ENCODE measurements around the gene CSAD. TPM values are rescaled to one million over a fixed set of nuclear protein-coding genes. Genes with fewer than 3 reads are reported as not detected.

The CSAD gene
- total and polyA plus RNA-seq, 2 experiments from 2014 or later, result 3.2 to 7.1 TPM

- H3F3A ChIP-seq (replicated peaks; ENCODE audit: low read depth), result peaks cover 33% of the 10 kb centered on the region
- H3K9me3 Mint-ChIP-seq, result peaks cover 4% of the 10 kb centered on the region; the same call in 1 of the 3 replicates
- DNase-seq (ENCODE audit: low spot score), result peak; percentile 39
- H3K4me2 ChIP-seq, result peak overlapping the region; percentile 91
- H4K20me1 ChIP-seq (replicated peaks; ENCODE audit: insufficient read depth), result no peaks in the 10 kb centered on the region
- no peaks in the 10 kb centered on the region for H3K9me2 ChIP-seq (ENCODE audit: insufficient read depth)
- H3K79me2 ChIP-seq (replicated peaks; ENCODE audit: insufficient read depth), result peaks cover 19% of the 10 kb centered on the region
- H3K36me3 ChIP-seq (ENCODE audit: insufficient read depth), result no peaks in the 10 kb centered on the region; the same call in 1 of the 2 replicates
- H3K4me1 Mint-ChIP-seq, result peaks cover 66% of the 10 kb centered on the region
- TF ChIP-seq STAT1 (IDR thresholded peaks at IDR 0.05; ENCODE audit: unreplicated experiment) (no peak), POLR2AphosphoS5 (IDR thresholded peaks at IDR 0.05; ENCODE audit: low read depth) (no peak), ZNF114 (CRISPR knock-in tag; IDR thresholded peaks at IDR 0.05) (no peak), EZH2phosphoT487 (IDR thresholded peaks at IDR 0.05; ENCODE audit: unreplicated experiment) (no peak), REST (IDR thresholded peaks at IDR 0.05; ENCODE audit: unreplicated experiment) (no peak), ZNF331 (CRISPR knock-in tag; IDR thresholded peaks at IDR 0.05; ENCODE audit: low read depth) (no peak), CREB1 (CRISPR knock-in tag; IDR thresholded peaks at IDR 0.05; ENCODE audit: low read depth) (no peak), EZH2 (IDR thresholded peaks at IDR 0.05; ENCODE audit: low read depth, unreplicated experiment) (no peak), CTCF (conservative IDR thresholded peaks at IDR 0.05; ENCODE audit: low read depth in 2 of 2) (no peak), JUNB (IDR thresholded peaks at IDR 0.05; ENCODE audit: unreplicated experiment) (no peak), NANOG (IDR thresholded peaks at IDR 0.05; ENCODE audit: borderline replicate concordance) (no peak)
- TF ChIP-seq, protein P1, sequence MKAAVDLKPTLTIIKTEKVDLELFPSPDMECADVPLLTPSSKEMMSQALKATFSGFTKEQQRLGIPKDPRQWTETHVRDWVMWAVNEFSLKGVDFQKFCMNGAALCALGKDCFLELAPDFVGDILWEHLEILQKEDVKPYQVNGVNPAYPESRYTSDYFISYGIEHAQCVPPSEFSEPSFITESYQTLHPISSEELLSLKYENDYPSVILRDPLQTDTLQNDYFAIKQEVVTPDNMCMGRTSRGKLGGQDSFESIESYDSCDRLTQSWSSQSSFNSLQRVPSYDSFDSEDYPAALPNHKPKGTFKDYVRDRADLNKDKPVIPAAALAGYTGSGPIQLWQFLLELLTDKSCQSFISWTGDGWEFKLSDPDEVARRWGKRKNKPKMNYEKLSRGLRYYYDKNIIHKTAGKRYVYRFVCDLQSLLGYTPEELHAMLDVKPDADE (IDR thresholded peaks at IDR 0.05), result no peak
- TF ChIP-seq, protein P2, sequence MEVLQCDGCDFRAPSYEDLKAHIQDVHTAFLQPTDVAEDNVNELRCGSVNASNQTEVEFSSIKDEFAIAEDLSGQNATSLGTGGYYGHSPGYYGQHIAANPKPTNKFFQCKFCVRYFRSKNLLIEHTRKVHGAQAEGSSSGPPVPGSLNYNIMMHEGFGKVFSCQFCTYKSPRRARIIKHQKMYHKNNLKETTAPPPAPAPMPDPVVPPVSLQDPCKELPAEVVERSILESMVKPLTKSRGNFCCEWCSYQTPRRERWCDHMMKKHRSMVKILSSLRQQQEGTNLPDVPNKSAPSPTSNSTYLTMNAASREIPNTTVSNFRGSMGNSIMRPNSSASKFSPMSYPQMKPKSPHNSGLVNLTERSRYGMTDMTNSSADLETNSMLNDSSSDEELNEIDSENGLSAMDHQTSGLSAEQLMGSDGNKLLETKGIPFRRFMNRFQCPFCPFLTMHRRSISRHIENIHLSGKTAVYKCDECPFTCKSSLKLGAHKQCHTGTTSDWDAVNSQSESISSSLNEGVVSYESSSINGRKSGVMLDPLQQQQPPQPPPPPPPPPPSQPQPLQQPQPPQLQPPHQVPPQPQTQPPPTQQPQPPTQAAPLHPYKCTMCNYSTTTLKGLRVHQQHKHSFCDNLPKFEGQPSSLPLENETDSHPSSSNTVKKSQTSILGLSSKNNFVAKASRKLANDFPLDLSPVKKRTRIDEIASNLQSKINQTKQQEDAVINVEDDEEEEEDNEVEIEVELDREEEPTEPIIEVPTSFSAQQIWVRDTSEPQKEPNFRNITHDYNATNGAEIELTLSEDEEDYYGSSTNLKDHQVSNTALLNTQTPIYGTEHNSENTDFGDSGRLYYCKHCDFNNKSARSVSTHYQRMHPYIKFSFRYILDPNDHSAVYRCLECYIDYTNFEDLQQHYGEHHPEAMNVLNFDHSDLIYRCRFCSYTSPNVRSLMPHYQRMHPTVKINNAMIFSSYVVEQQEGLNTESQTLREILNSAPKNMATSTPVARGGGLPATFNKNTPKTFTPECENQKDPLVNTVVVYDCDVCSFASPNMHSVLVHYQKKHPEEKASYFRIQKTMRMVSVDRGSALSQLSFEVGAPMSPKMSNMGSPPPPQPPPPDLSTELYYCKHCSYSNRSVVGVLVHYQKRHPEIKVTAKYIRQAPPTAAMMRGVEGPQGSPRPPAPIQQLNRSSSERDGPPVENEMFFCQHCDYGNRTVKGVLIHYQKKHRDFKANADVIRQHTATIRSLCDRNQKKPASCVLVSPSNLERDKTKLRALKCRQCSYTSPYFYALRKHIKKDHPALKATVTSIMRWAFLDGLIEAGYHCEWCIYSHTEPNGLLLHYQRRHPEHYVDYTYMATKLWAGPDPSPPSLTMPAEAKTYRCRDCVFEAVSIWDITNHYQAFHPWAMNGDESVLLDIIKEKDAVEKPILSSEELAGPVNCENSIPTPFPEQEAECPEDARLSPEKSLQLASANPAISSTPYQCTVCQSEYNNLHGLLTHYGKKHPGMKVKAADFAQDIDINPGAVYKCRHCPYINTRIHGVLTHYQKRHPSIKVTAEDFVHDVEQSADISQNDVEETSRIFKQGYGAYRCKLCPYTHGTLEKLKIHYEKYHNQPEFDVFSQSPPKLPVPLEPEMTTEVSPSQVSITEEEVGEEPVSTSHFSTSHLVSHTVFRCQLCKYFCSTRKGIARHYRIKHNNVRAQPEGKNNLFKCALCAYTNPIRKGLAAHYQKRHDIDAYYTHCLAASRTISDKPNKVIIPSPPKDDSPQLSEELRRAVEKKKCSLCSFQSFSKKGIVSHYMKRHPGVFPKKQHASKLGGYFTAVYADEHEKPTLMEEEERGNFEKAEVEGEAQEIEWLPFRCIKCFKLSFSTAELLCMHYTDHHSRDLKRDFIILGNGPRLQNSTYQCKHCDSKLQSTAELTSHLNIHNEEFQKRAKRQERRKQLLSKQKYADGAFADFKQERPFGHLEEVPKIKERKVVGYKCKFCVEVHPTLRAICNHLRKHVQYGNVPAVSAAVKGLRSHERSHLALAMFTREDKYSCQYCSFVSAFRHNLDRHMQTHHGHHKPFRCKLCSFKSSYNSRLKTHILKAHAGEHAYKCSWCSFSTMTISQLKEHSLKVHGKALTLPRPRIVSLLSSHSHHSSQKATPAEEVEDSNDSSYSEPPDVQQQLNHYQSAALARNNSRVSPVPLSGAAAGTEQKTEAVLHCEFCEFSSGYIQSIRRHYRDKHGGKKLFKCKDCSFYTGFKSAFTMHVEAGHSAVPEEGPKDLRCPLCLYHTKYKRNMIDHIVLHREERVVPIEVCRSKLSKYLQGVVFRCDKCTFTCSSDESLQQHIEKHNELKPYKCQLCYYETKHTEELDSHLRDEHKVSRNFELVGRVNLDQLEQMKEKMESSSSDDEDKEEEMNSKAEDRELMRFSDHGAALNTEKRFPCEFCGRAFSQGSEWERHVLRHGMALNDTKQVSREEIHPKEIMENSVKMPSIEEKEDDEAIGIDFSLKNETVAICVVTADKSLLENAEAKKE (CRISPR knock-in tag; IDR thresholded peaks at IDR 0.05), result no peak
- H3K4me1 ChIP-seq (ENCODE audit: insufficient read depth), result peaks cover 55% of the 10 kb centered on the region
- peaks cover 5% of the 10 kb centered on the region for H3K36me3 Mint-ChIP-seq (ENCODE audit: low read depth)
- peaks cover 30% of the 10 kb centered on the region for H3K27me3 Mint-ChIP-seq (ENCODE audit: insufficient read depth, low read depth, poor library complexity)
- peak overlapping the region; percentile 95 for H3K4me3 ChIP-seq
- H3K27ac Mint-ChIP-seq, result peak overlapping the region; percentile 80
- H2AFZ ChIP-seq, result no peak overlapping the region; the same call in 1 of the 2 replicates
- ATAC-seq, result no peak
- H3K27me3 ChIP-seq (ENCODE audit: insufficient read depth), result peaks cover 15% of the 10 kb centered on the region
- peak overlapping the region; percentile 67 for H3K4me3 Mint-ChIP-seq
- peak overlapping the region; percentile 39; the same call in 1 of the 2 replicates for H3K27ac ChIP-seq (ENCODE audit: low read depth)
Measured at GRCh38 chr12:53222806-53223261, 42.1 kb upstream of the CSAD start.
